A549 (cell line): ENCODE measurements around the gene DDX27. TPM values are rescaled to one million over a fixed set of nuclear protein-coding genes. Genes with fewer than 3 reads are reported as not detected.

Source experiments
- ATAC-seq, 2 experiments: fragments of 200-7000 bp in 1 of 2; fragments of >200 bp in 1 of 2; cut with Nextera tagmentation in 1 of 2; cut with Tn5 transposase in 1 of 2; 3 replicates each; pipeline versions ENCODE4 v1.8.0 to v1.9.1; 2018 to 2020; ENCODE audit warnings: mild to moderate bottlenecking in 1 of 2, moderate library complexity in 1 of 2
- CTCF ChIA-PET: fragments of 300-600 bp; sonication (Branson Sonifier 250); formaldehyde crosslinking; extraction: SDS; loops from one replicate; lab custom pipeline; 2021; ENCODE audit warnings: antibody characterized with exemption, inconsistent platforms; lab: Yijun Ruan, JAX
- POLR2A ChIA-PET: fragments of 350-600 bp; formaldehyde crosslinking; extraction: SDS; loops from one replicate; lab custom pipeline; 2021; ENCODE audit warnings: antibody characterized with exemption, inconsistent platforms; lab: Yijun Ruan, JAX
- DNase-seq, 2 experiments: peaks; one replicate each; pipeline versions ENCODE4 v3.0.0 to v3.0.0-alpha.2; 2011 to 2016; ENCODE audit warnings: low read depth in 1 of 2, low spot score in 1 of 2
- FAIRE-seq: peaks from 2 replicates; lab custom pipeline; 2011; peaks lifted over from hg19 to GRCh38; lab: Jason Lieb, UNC
- H3K27ac ChIP-seq, 2 experiments: fragments of >200 bp; sonication (Bioruptor Twin); formaldehyde crosslinking; 3 replicates each; pipeline ENCODE4 v1.5.1; 2016 to 2017
- H3K4me1 ChIP-seq: fragments of >200 bp; sonication (Bioruptor Twin); formaldehyde crosslinking; 3 replicates; pipeline ENCODE4 v1.6.1; 2016
- H3K4me2 ChIP-seq: fragments of >200 bp; sonication (Bioruptor Twin); formaldehyde crosslinking; 3 replicates; pipeline ENCODE4 v1.6.1; 2016
- H3K4me3 ChIP-seq: fragments of >200 bp; sonication (Bioruptor Twin); formaldehyde crosslinking; 3 replicates; pipeline ENCODE4 v1.5.1; 2016
- H3K9me3 ChIP-seq: fragments of >200 bp; sonication (Bioruptor Twin); formaldehyde crosslinking; 3 replicates; pipeline ENCODE4 v1.6.1; 2016
- BHLHE40 ChIP-seq: IDR thresholded peaks from 2 replicates; pipeline ENCODE4 v1.6.1; 2012; ENCODE audit warnings: low read depth, low read length, inconsistent platforms
- CEBPB ChIP-seq, 2 experiments: fragments of >200 bp in 1 of 2; sonication (Bioruptor Twin) in 1 of 2; formaldehyde crosslinking in 1 of 2; IDR thresholded peaks; 2 replicates each; pipeline ENCODE4 v1.6.1; 2012 to 2016
- ELK1 ChIP-seq: fragments of 150-350 bp; IDR thresholded peaks from 2 replicates; pipeline ENCODE4 v1.6.1; 2014; ENCODE audit warnings: low read depth, mild to moderate bottlenecking, low read length
- EP300 ChIP-seq, 2 experiments: fragments of >200 bp; sonication (Bioruptor Twin); formaldehyde crosslinking; IDR thresholded peaks; 2 replicates in 1 of 2; 3 replicates in 1 of 2; pipeline ENCODE4 v1.6.1; 2016 to 2017
- FOSB ChIP-seq: fragments of 250-450 bp; sonication (Bioruptor Pico); IDR thresholded peaks from 2 replicates; pipeline ENCODE4 v1.5.0; 2020; ENCODE audit warnings: mild to moderate bottlenecking, moderate library complexity
- FOSL2 ChIP-seq, 2 experiments: fragments of 450-650 bp in 1 of 2; fragments of >200 bp in 1 of 2; sonication (Bioruptor Twin) in 1 of 2; formaldehyde crosslinking; IDR thresholded peaks; 2 replicates each; pipeline versions ENCODE4 v1.5.0 to v1.6.1; 2016 to 2020; ENCODE audit warnings: mild to moderate bottlenecking in 1 of 2, moderate library complexity in 1 of 2
- FOXS1 ChIP-seq: fragments of 250-450 bp; sonication (Bioruptor Pico); IDR thresholded peaks from 2 replicates; pipeline ENCODE4 v1.5.0; 2020; ENCODE audit warnings: mild to moderate bottlenecking, moderate library complexity
- HEYL ChIP-seq: fragments of 250-450 bp; sonication (Bioruptor Pico); IDR thresholded peaks from 2 replicates; pipeline ENCODE4 v1.8.0; 2021; ENCODE audit warnings: mild to moderate bottlenecking, moderate library complexity
- HOXA7 ChIP-seq: fragments of 250-450 bp; sonication (Bioruptor Pico); IDR thresholded peaks from 2 replicates; pipeline ENCODE4 v1.5.0; 2020; ENCODE audit warnings: mild to moderate bottlenecking, moderate library complexity
- JUN ChIP-seq, 2 experiments: fragments of >200 bp; sonication (Bioruptor Twin); formaldehyde crosslinking; IDR thresholded peaks; 2 replicates in 1 of 2; 3 replicates in 1 of 2; pipeline ENCODE4 v1.6.1; 2016 to 2017
- KDM1A ChIP-seq: fragments of 200-600 bp; sonication (generic); IDR thresholded peaks from 2 replicates; pipeline ENCODE4 v1.6.1; 2016; ENCODE audit warnings: low read depth, mild to moderate bottlenecking
- KDM5A ChIP-seq: fragments of 200-600 bp; sonication (generic); IDR thresholded peaks from 2 replicates; pipeline ENCODE4 v1.6.1; 2016; ENCODE audit warnings: antibody characterized with exemption, mild to moderate bottlenecking
- MAFK ChIP-seq: fragments of 450-650 bp; IDR thresholded peaks from 2 replicates; pipeline ENCODE4 v1.6.1; 2014; ENCODE audit not compliant: partially characterized antibody
- MAZ ChIP-seq: fragments of 150-350 bp; IDR thresholded peaks from 2 replicates; pipeline ENCODE4 v1.6.1; 2014; ENCODE audit warnings: antibody characterized with exemption, low read depth, low read length, borderline replicate concordance
- NFE2L2 ChIP-seq: fragments of 150-350 bp; conservative IDR thresholded peaks from 2 replicates; pipeline ENCODE4 v1.6.1; 2014; ENCODE audit warnings: low read length
- NPAS2 ChIP-seq: fragments of 250-450 bp; sonication (Bioruptor Pico); IDR thresholded peaks from 2 replicates; pipeline ENCODE4 v1.8.0; 2022; ENCODE audit warnings: mild to moderate bottlenecking, moderate library complexity, borderline replicate concordance
- PHF8 ChIP-seq: fragments of 200-600 bp; sonication (generic); IDR thresholded peaks from 2 replicates; pipeline ENCODE4 v1.6.1; 2016; ENCODE audit warnings: low read depth, mild to moderate bottlenecking, antibody characterized with exemption, moderate library complexity, borderline replicate concordance
- RCOR1 ChIP-seq: fragments of 150-350 bp; IDR thresholded peaks from 2 replicates; pipeline ENCODE4 v1.6.1; 2014; ENCODE audit warnings: antibody characterized with exemption, low read length, low read depth
- REST ChIP-seq: fragments of 200-600 bp; sonication (generic); IDR thresholded peaks from 2 replicates; pipeline ENCODE4 v1.6.1; 2016; ENCODE audit warnings: antibody characterized with exemption, mild to moderate bottlenecking, moderate library complexity
- RFX5 ChIP-seq: fragments of 450-650 bp; IDR thresholded peaks from 2 replicates; pipeline ENCODE4 v1.7.1; 2014; ENCODE audit warnings: antibody characterized with exemption, mild to moderate bottlenecking, moderate library complexity
- SREBF2 ChIP-seq: fragments of 450-650 bp; IDR thresholded peaks from 2 replicates; pipeline ENCODE4 v1.6.1; 2014; ENCODE audit warnings: mild to moderate bottlenecking, moderate library complexity
- TP53 ChIP-seq: fragments of 250-450 bp; sonication (Bioruptor Pico); IDR thresholded peaks from 2 replicates; pipeline ENCODE4 v1.5.0; 2021; ENCODE audit warnings: mild to moderate bottlenecking, moderate library complexity
- USF2 ChIP-seq: fragments of 450-650 bp; IDR thresholded peaks from 2 replicates; pipeline ENCODE4 v1.6.1; 2014; ENCODE audit warnings: antibody characterized with exemption
- ZC3H11A ChIP-seq: fragments of 450-650 bp; IDR thresholded peaks from 2 replicates; pipeline ENCODE4 v1.6.1; 2014; ENCODE audit warnings: antibody characterized with exemption, mild to moderate bottlenecking
- ZSCAN20 ChIP-seq: fragments of 250-450 bp; sonication (Bioruptor Pico); IDR thresholded peaks from 2 replicates; pipeline ENCODE4 v1.8.0; 2022; ENCODE audit warnings: mild to moderate bottlenecking, moderate library complexity
- WGBS: methylation state at CpG from one replicate; pipeline ENCODE4 v1.1.6; 2017; ENCODE audit errors: missing lambda C conversion rate; 5-methylcytosine and 5-hydroxymethylcytosine counted together
- polyA plus RNA-seq, 4 experiments: library from polyadenylated mRNA; depleted of rRNA in 3 of 4; stranded (reverse); fragments of >200 nt; fragmentation: RNase III in 1 of 4; extraction: RNeasy Plus Mini Kit Qiagen cat#74134 plus additional on column Dnase treatment in 1 of 4; gene quantifications; 2 replicates in 3 of 4; 3 replicates in 1 of 4; pipeline ENCODE4 v1.2.3, GENCODE V29; 2011 to 2017

DDX27 gene
- polyA plus RNA-seq, 2 of the 4 experiments (the other 2 are of a cell fraction), result 69.3 TPM

GRCh38 chr20:49290608-49291191 lies 71.5 kb downstream of the DDX27 start (continued):
- TF ChIP-seq HEYL (CRISPR knock-in tag) (no peak), TP53 (no peak), NFE2L2 (no peak), ZSCAN20 (CRISPR knock-in tag) (no peak), PHF8 (no peak), FOXS1 (CRISPR knock-in tag) (no peak), HOXA7 (CRISPR knock-in tag) (0 out of 2 replicates have a peak, but pooled peaks have one; percentile 71), MAZ (no peak), EP300 (IDR thresholded peaks at IDR 0.05) (no peak), SREBF2 (no peak), CEBPB (IDR thresholded peaks at IDR 0.05) (no peak), ELK1 (no peak), FOSB (peak; percentile 73; the same call in 1 of the 2 replicates), KDM5A (no peak), REST (no peak), FOSL2 (IDR thresholded peaks at IDR 0.05) (no peak), FOSL2 (CRISPR knock-in tag; IDR thresholded peaks at IDR 0.05) (no peak), ZC3H11A (no peak), RCOR1 (no peak), JUN (IDR thresholded peaks at IDR 0.05) (peak in 1 of 2 experiments; percentile 21; a peak in 3 of 5 replicates), MAFK (no peak)

- CTCF ChIA-PET, result interaction anchor here (0.9 to 1.3 kb wide), 2 partner anchors 10 to 30 kb away, joined by 3 to 4 read pairs; no protein-coding TSS in a partner anchor
- no peak overlapping the region for H3K4me2 ChIP-seq
- ATAC-seq (peak; percentile 5 to 19; a peak in 4 of 6 replicates), DNase-seq (no peak), FAIRE-seq (no peak)
- 79% methylated on average over 1 of the region's 1 CpG for WGBS
- peaks cover 6% of the 10 kb centered on the region; the same call in 2 of the 3 replicates for H3K9me3 ChIP-seq
- no peak overlapping the region for H3K4me3 ChIP-seq
- H3K4me1 ChIP-seq, result peaks cover 34% of the 10 kb centered on the region
- no peak overlapping the region for H3K27ac ChIP-seq
- TF ChIP-seq RFX5 (no peak), REST (no peak), NPAS2 (CRISPR knock-in tag) (no peak), FOSB (no peak), ELK1 (no peak), BHLHE40 (no peak), HEYL (CRISPR knock-in tag) (no peak), KDM1A (no peak), SREBF2 (no peak), USF2 (no peak)
- POLR2A ChIA-PET, result interaction anchor here (1.1 to 2.7 kb wide), 2 partner anchors 10 to 13 kb away, joined by 3 to 10 read pairs; partner anchors contain the start of gene ZNFX1
These were observed 72.0 kb downstream of the DDX27 start for GRCh38 chr20:49291200-49291599.
